ENCODE measurements around the gene HPSE. TPM values are rescaled to one million over a fixed set of nuclear protein-coding genes. Genes with fewer than 3 reads are reported as not detected.

The HPSE gene
- total RNA-seq, 1 experiment from 2014 or later, result 12.6 TPM

GRCh38 chr4:83257811-83258210, 76.8 kb downstream of the HPSE start:
- POLR2A ChIA-PET, result no interaction called here

More at GRCh38 chr4:83257811-83258210, 76.8 kb downstream of the HPSE start:
- no peaks in the 10 kb centered on the region for H4K20me1 ChIP-seq (ENCODE audit: insufficient read depth)
- DNase-seq (ENCODE audit: low read depth, low spot score), result no peak
- H3K4me2 ChIP-seq (ENCODE audit: low read length), result peak overlapping the region; percentile 70
- peak overlapping the region; percentile 96 for H3K27ac ChIP-seq (ENCODE audit: low read depth, low read length)
- no peaks in the 10 kb centered on the region for H3K36me3 ChIP-seq (ENCODE audit: control insufficient read depth in 1 of 2, insufficient read depth in 2 of 2, low read length in 2 of 2)
- intact Hi-C loops (cut with micrococcal nuclease), result loop anchor here (5.0 kb wide), 2 partner anchors 246 to 356 kb away; partner anchors contain the start of genes LIN54 and THAP9
- H3K79me2 ChIP-seq (ENCODE audit: insufficient read depth, low read length), result no peaks in the 10 kb centered on the region
- H3K27me3 ChIP-seq (ENCODE audit: insufficient read depth, low read length), result no peaks in the 10 kb centered on the region
- BruUV-seq (replicated peaks), result no TSS peak
- H3K9me3 ChIP-seq (ENCODE audit: control insufficient read depth in 1 of 2, insufficient read depth in 1 of 2, low read depth in 1 of 2, low read length in 2 of 2), result no peaks in the 10 kb centered on the region
- CTCF ChIA-PET, result interaction anchor here (0.7 kb wide), 1 partner anchor 23 kb away, joined by 3 read pairs; no protein-coding TSS in a partner anchor
- ATAC-seq, result no peak
- peaks cover 39 to 77% of the 10 kb centered on the region in 2 experiments for H3K4me1 ChIP-seq (ENCODE audit: control insufficient read depth in 1 of 2, insufficient read depth in 2 of 2, low read length in 2 of 2)
- H3K9me2 ChIP-seq (ENCODE audit: insufficient read depth), result no peaks in the 10 kb centered on the region
- no peak overlapping the region for H2AFZ ChIP-seq (ENCODE audit: low read depth, low read length, poor library complexity, severe bottlenecking)
- peak overlapping the region; percentile 44; the same call in 1 of the 2 replicates for H3K9ac ChIP-seq (ENCODE audit: low read length)
- RAD21 ChIA-PET (ENCODE audit: low non-redundant PET in 1 of 2, low total read pairs in 2 of 2, uncharacterized antibody in 2 of 2, unreplicated experiment in 2 of 2), result no interaction called here
- TF ChIP-seq EZH2 (IDR thresholded peaks at IDR 0.05), result no peak
- TF ChIP-seq ZFX (IDR thresholded peaks at IDR 0.05), result no peak; the same call in 1 of the 2 replicates
- no peak for TF ChIP-seq FOSL1 (IDR thresholded peaks at IDR 0.05; ENCODE audit: low read depth)
- TF ChIP-seq REST (IDR thresholded peaks at IDR 0.05; ENCODE audit: low read depth), result no peak
- TF ChIP-seq POLR2AphosphoS5 (IDR thresholded peaks at IDR 0.05; ENCODE audit: low read depth, low read length), result no peak
- no peak for TF ChIP-seq EGR1 (IDR thresholded peaks at IDR 0.05; ENCODE audit: low read depth)
- TF ChIP-seq YY1 (IDR thresholded peaks at IDR 0.05; ENCODE audit: extremely low read depth, insufficient replicate concordance, low read depth, low read length), result no peak
- TF ChIP-seq ZBTB33 (IDR thresholded peaks at IDR 0.05; ENCODE audit: extremely low read depth, insufficient replicate concordance, low read length), result no peak
- TF ChIP-seq CEBPB (IDR thresholded peaks at IDR 0.05; ENCODE audit: low read depth), result no peak
- no peak for TF ChIP-seq EZH2phosphoT487 (IDR thresholded peaks at IDR 0.05; ENCODE audit: borderline replicate concordance)
- no peak for TF ChIP-seq TCF7L2 (IDR thresholded peaks at IDR 0.05; ENCODE audit: borderline replicate concordance, extremely low read depth, insufficient read depth, insufficient read length)
- no peak for TF ChIP-seq JUND (IDR thresholded peaks at IDR 0.05)
- TF ChIP-seq CTCF (IDR thresholded peaks at IDR 0.05 in 2 of 3, conservative IDR thresholded peaks at IDR 0.05 in 1 of 3; ENCODE audit: borderline replicate concordance in 1 of 3, insufficient read depth in 1 of 3, low read depth in 2 of 3, low read length in 2 of 3), result no peak
- no peak overlapping the region for H3K4me3 ChIP-seq (replicated peaks in 1 of 2; ENCODE audit: low read depth in 1 of 2, low read length in 2 of 2)
